Measurements from ENCODE around the gene C2orf69.

Gene C2orf69

GRCh38 chr2:199933466-199933865 lies 22.4 kb downstream of the C2orf69 start:
- TF ChIP-seq CTBP1 (IDR thresholded peaks at IDR 0.05; ENCODE audit: borderline replicate concordance) = no peak
- TF ChIP-seq ELF4 (IDR thresholded peaks at IDR 0.05) = no peak
- no peak for TF ChIP-seq LEF1 (IDR thresholded peaks at IDR 0.05; ENCODE audit: borderline replicate concordance)
- no peak for TF ChIP-seq PKNOX1 (IDR thresholded peaks at IDR 0.05)
- no peak for TF ChIP-seq NFRKB (IDR thresholded peaks at IDR 0.05)
- TF ChIP-seq L3MBTL2 (conservative IDR thresholded peaks at IDR 0.05) = no peak
- no peak for TF ChIP-seq FOXM1 (IDR thresholded peaks at IDR 0.05; ENCODE audit: borderline replicate concordance)
- no peak for TF ChIP-seq TARDBP (IDR thresholded peaks at IDR 0.05)
- no peak for TF ChIP-seq FOXK2 (IDR thresholded peaks at IDR 0.05)
- TF ChIP-seq SUZ12 (IDR thresholded peaks at IDR 0.05) = no peak
- TF ChIP-seq ZNF384 (IDR thresholded peaks at IDR 0.05) = no peak
- TF ChIP-seq FOXA1 (IDR thresholded peaks at IDR 0.05) = no peak
- DNase-seq (ENCODE audit: extremely low spot score) = no peak
- POLR2A ChIA-PET = no interaction called here
- CTCF ChIA-PET = no interaction called here

- CTCF ChIA-PET = no interaction called here
Observed at GRCh38 chr2:199936554-199936953, 25.5 kb downstream of the C2orf69 start.

GRCh38 chr2:199940373-199940772 lies 29.3 kb downstream of the C2orf69 start:
- ChIA-PET CTCF (interaction anchor here (1.9 kb wide), 1 partner anchor 236 kb away, joined by 8 read pairs; no protein-coding TSS in a partner anchor), POLR2A (interaction anchor here (0.7 kb wide), 1 partner anchor 10 kb away, joined by 3 read pairs; no protein-coding TSS in a partner anchor)

More at GRCh38 chr2:199936554-199936953, 25.5 kb downstream of the C2orf69 start:
- DNase-seq (ENCODE audit: extremely low spot score) = no peak
- POLR2A ChIA-PET = no interaction called here
- TF ChIP-seq SUZ12 (IDR thresholded peaks at IDR 0.05) = no peak
- TF ChIP-seq SP1 (IDR thresholded peaks at IDR 0.05) = no peak
- TF ChIP-seq NFRKB (IDR thresholded peaks at IDR 0.05) = no peak
- no peak for TF ChIP-seq ZNF384 (IDR thresholded peaks at IDR 0.05)
- no peak for TF ChIP-seq TARDBP (IDR thresholded peaks at IDR 0.05)
- no peak for TF ChIP-seq FOXM1 (IDR thresholded peaks at IDR 0.05; ENCODE audit: borderline replicate concordance)
- TF ChIP-seq BHLHE40 (IDR thresholded peaks at IDR 0.05; ENCODE audit: borderline replicate concordance) = no peak
- TF ChIP-seq ELF4 (IDR thresholded peaks at IDR 0.05) = no peak
- TF ChIP-seq FOXA1 (IDR thresholded peaks at IDR 0.05) = no peak
- TF ChIP-seq L3MBTL2 (conservative IDR thresholded peaks at IDR 0.05) = no peak
- no peak for TF ChIP-seq LEF1 (IDR thresholded peaks at IDR 0.05; ENCODE audit: borderline replicate concordance)
- TF ChIP-seq CTBP1 (IDR thresholded peaks at IDR 0.05; ENCODE audit: borderline replicate concordance) = no peak
- TF ChIP-seq HDGF (IDR thresholded peaks at IDR 0.05; ENCODE audit: borderline replicate concordance) = no peak
- no peak for TF ChIP-seq ARNT (IDR thresholded peaks at IDR 0.05)
- TF ChIP-seq PKNOX1 (IDR thresholded peaks at IDR 0.05) = no peak
- no peak for TF ChIP-seq FOXK2 (IDR thresholded peaks at IDR 0.05)

GRCh38 chr2:199943373-199943772 lies 32.3 kb downstream of the C2orf69 start:
- ChIA-PET CTCF (no interaction called here), POLR2A (no interaction called here)
- no peak for TF ChIP-seq TARDBP (IDR thresholded peaks at IDR 0.05)
- TF ChIP-seq BHLHE40 (IDR thresholded peaks at IDR 0.05; ENCODE audit: borderline replicate concordance) = no peak
- no peak for TF ChIP-seq ARNT (IDR thresholded peaks at IDR 0.05)
- TF ChIP-seq NFRKB (IDR thresholded peaks at IDR 0.05) = no peak
- no peak for TF ChIP-seq ELF4 (IDR thresholded peaks at IDR 0.05)
- no peak for TF ChIP-seq LEF1 (IDR thresholded peaks at IDR 0.05; ENCODE audit: borderline replicate concordance)
- TF ChIP-seq L3MBTL2 (conservative IDR thresholded peaks at IDR 0.05) = no peak
- no peak for TF ChIP-seq HDGF (IDR thresholded peaks at IDR 0.05; ENCODE audit: borderline replicate concordance)
- no peak for TF ChIP-seq CTBP1 (IDR thresholded peaks at IDR 0.05; ENCODE audit: borderline replicate concordance)
- no peak for TF ChIP-seq FOXK2 (IDR thresholded peaks at IDR 0.05)
- no peak for TF ChIP-seq PKNOX1 (IDR thresholded peaks at IDR 0.05)
- DNase-seq (ENCODE audit: extremely low spot score) = no peak

More at GRCh38 chr2:199940373-199940772, 29.3 kb downstream of the C2orf69 start:
- no peak for TF ChIP-seq CTBP1 (IDR thresholded peaks at IDR 0.05; ENCODE audit: borderline replicate concordance)
- no peak for TF ChIP-seq ELF4 (IDR thresholded peaks at IDR 0.05)
- TF ChIP-seq PKNOX1 (IDR thresholded peaks at IDR 0.05) = no peak
- peak; percentile 97 for TF ChIP-seq ZNF384 (IDR thresholded peaks at IDR 0.05)
- TF ChIP-seq HDGF (IDR thresholded peaks at IDR 0.05; ENCODE audit: borderline replicate concordance) = no peak
- TF ChIP-seq TARDBP (IDR thresholded peaks at IDR 0.05) = no peak
- TF ChIP-seq FOXM1 (IDR thresholded peaks at IDR 0.05; ENCODE audit: borderline replicate concordance) = no peak
- no peak for DNase-seq (ENCODE audit: extremely low spot score)

GRCh38 chr2:199946196-199946595 lies 35.1 kb downstream of the C2orf69 start:
- no peak for TF ChIP-seq HDGF (IDR thresholded peaks at IDR 0.05; ENCODE audit: borderline replicate concordance)
- no peak for TF ChIP-seq SUZ12 (IDR thresholded peaks at IDR 0.05)
- no peak for TF ChIP-seq CTBP1 (IDR thresholded peaks at IDR 0.05; ENCODE audit: borderline replicate concordance)
- no peak for TF ChIP-seq ARNT (IDR thresholded peaks at IDR 0.05)
- TF ChIP-seq FOXM1 (IDR thresholded peaks at IDR 0.05; ENCODE audit: borderline replicate concordance) = no peak
- TF ChIP-seq FOXA1 (IDR thresholded peaks at IDR 0.05) = no peak
- TF ChIP-seq TARDBP (IDR thresholded peaks at IDR 0.05) = no peak
- TF ChIP-seq SP1 (IDR thresholded peaks at IDR 0.05) = no peak
- TF ChIP-seq LEF1 (IDR thresholded peaks at IDR 0.05; ENCODE audit: borderline replicate concordance) = no peak
- TF ChIP-seq ZNF384 (IDR thresholded peaks at IDR 0.05) = no peak
- no peak for TF ChIP-seq PKNOX1 (IDR thresholded peaks at IDR 0.05)
- no peak for TF ChIP-seq L3MBTL2 (conservative IDR thresholded peaks at IDR 0.05)
- no peak for TF ChIP-seq FOXK2 (IDR thresholded peaks at IDR 0.05)
- no peak for TF ChIP-seq ELF4 (IDR thresholded peaks at IDR 0.05)
- no peak for TF ChIP-seq BHLHE40 (IDR thresholded peaks at IDR 0.05; ENCODE audit: borderline replicate concordance)
- TF ChIP-seq NFRKB (IDR thresholded peaks at IDR 0.05) = no peak
- ChIA-PET POLR2A (no interaction called here), CTCF (no interaction called here)
- no peak for DNase-seq (ENCODE audit: extremely low spot score)
